Bronchus fibroblast of lung (primary cell): ENCODE results near the gene DEFB115. TPM values are rescaled to one million over a fixed set of nuclear protein-coding genes. Genes with fewer than 3 reads are reported as not detected.

Experiments
- total RNA-seq: library from RNA; depleted of rRNA; stranded (reverse); fragments of >200 nt; gene quantifications from 2 replicates; pipeline ENCODE4 v1.2.3, GENCODE V29; 2015

DEFB115 gene
- total RNA-seq: not detected in 2 replicates

DNA sequence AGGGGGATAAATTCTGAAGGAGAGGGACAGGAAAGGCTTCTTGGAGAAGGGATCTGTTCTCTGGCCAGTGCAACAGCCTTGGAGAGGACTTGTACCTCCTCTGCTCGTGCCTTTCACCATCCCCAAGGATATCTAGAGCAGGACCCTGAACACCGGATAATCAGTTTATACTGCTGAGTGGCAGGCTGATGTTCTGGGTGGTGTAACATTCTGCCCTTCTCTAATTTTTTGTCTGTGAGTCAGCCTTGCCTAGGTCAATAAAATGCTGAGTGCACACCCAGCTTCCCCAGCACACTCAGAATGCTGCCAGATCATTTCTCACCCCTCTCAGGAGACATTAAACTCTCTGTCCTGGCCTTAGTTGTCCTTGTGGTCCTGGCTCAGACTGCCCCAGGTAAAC, at the start of gene DEFB115:
TSS of gene DEFB115 (plus strand) at position 301 of the 400 bp plus-strand sequence. CDS start at position 301, 0 bp downstream.

DNA sequence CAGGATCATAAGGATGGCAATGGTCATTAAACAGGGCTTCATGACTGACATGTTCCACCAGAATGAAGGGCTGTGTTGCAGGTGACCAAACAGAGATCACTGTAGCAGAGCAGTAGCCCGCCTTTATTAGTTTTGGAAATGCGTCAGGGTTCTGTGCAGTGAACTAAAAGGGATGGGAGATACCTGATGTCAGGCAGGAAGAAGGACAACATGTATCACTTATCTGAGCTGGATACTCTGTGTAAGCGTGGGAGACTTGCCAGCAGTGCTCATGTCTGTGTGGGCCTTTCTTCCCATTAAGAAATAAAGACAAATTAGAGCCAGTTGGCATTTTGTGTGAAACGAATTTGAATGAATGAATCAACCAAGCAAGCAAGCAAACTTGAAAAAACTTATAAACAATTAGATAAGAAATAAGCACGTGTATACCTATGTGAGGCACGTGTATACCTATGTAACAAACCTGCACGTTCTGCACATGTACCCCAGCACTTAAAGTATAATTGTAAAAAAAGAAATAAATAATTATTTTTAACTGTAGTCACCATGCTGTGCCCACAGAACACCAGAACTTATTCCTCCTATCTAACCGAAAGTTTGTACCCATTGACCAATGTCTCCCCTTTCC, 51.2 kb downstream of the DEFB115 start, which contains the start of gene DEFB116:
TSS of gene DEFB116 (minus strand) at position 51 of the 628 bp plus-strand sequence. CDS start at position 51, 0 bp downstream.

Other genes starting within 250 kb of the DEFB115 start
- not detected in 2 replicates for gene DEFB116, start 50.9 kb downstream of the DEFB115 start, total RNA-seq
- gene DEFB118, start 110.9 kb downstream of the DEFB115 start, total RNA-seq: not detected in 2 replicates
- gene DEFB119, start 132.9 kb downstream of the DEFB115 start, total RNA-seq: not detected in 2 replicates
- not detected in 2 replicates for gene DEFB121, start 148.6 kb downstream of the DEFB115 start, total RNA-seq
- gene DEFB123, start 183.0 kb downstream of the DEFB115 start, total RNA-seq: not detected in 2 replicates
- gene DEFB124, start 217.5 kb downstream of the DEFB115 start, total RNA-seq: not detected in 2 replicates
- not detected in 2 replicates for gene REM1, start 217.6 kb downstream of the DEFB115 start, total RNA-seq